Panc1 (cell line): ENCODE results near the gene TPPP. TPM values are rescaled to one million over a fixed set of nuclear protein-coding genes. Genes with fewer than 3 reads are reported as not detected.

Experiments used
- ATAC-seq: fragments of 200-7000 bp; cut with Tn5 transposase; 2 replicates; pipeline ENCODE4 v1.9.1; 2020; ENCODE audit warnings: mild to moderate bottlenecking, moderate library complexity
- BruUV-seq: library from RNA; stranded (reverse); fragments of 400-500 nt; replicated peaks from 2 replicates; lab custom pipeline; 2021; lab: Mats Ljungman, UMichigan
- CTCF ChIA-PET: fragments of 300-600 bp; sonication (Branson Sonifier 250); formaldehyde crosslinking; loops from one replicate; lab custom pipeline; 2022; ENCODE audit warnings: antibody characterized with exemption; lab: Charles Lee
- POLR2A ChIA-PET: fragments of 300-600 bp; sonication (Branson Sonifier 250); formaldehyde crosslinking; loops from one replicate; lab custom pipeline; 2022; ENCODE audit warnings: antibody characterized with exemption; lab: Charles Lee
- DNase-seq: peaks from one replicate; pipeline ENCODE4 v3.0.0-alpha.2; 2010; ENCODE audit warnings: low read depth, low spot score
- H3K27ac ChIP-seq: 2 replicates; pipeline ENCODE4 v1.5.1; 2011; ENCODE audit warnings: mild to moderate bottlenecking, low read length, inconsistent platforms
- H3K27me3 ChIP-seq: fragments of 200-500 bp; sonication (Bioruptor generic); 2 replicates; pipeline ENCODE4 v1.6.0; 2014; ENCODE audit warnings: low read length, inconsistent platforms; ENCODE audit not compliant: control insufficient read depth, insufficient read depth
- H3K36me3 ChIP-seq: fragments of 200-500 bp; sonication (Bioruptor generic); 2 replicates; pipeline ENCODE4 v1.5.1; 2014; ENCODE audit warnings: inconsistent platforms, mild to moderate bottlenecking, low read length, moderate library complexity; ENCODE audit not compliant: control insufficient read depth, insufficient read depth
- H3K4me1 ChIP-seq: 2 replicates; pipeline ENCODE4 v1.5.1; 2011; ENCODE audit warnings: inconsistent platforms, mild to moderate bottlenecking, low read length, moderate library complexity; ENCODE audit not compliant: control insufficient read depth, insufficient read depth
- H3K4me3 ChIP-seq, 2 experiments: 2 replicates each; pipeline ENCODE4 v1.5.1; 2011 to 2012; ENCODE audit warnings: low read depth in 2 of 2, low read length in 2 of 2, mild to moderate bottlenecking in 2 of 2, inconsistent platforms in 1 of 2, moderate library complexity in 1 of 2
- H3K9me3 ChIP-seq: fragments of 200-500 bp; sonication (Bioruptor generic); 2 replicates; pipeline ENCODE4 v1.5.1; 2014; ENCODE audit warnings: low read depth, mild to moderate bottlenecking, inconsistent platforms, low read length, moderate library complexity; ENCODE audit not compliant: control insufficient read depth, insufficient read depth
- POLR2AphosphoS5 ChIP-seq: IDR thresholded peaks from 2 replicates; pipeline ENCODE4 v1.6.1; 2012; ENCODE audit warnings: mild to moderate bottlenecking, low read depth, low read length, moderate library complexity
- SIN3A ChIP-seq: IDR thresholded peaks from 2 replicates; pipeline ENCODE4 v1.6.1; 2012; ENCODE audit warnings: low read depth, mild to moderate bottlenecking, low read length, moderate library complexity, borderline replicate concordance; ENCODE audit not compliant: insufficient read depth
- TCF7L2 ChIP-seq: IDR thresholded peaks from 2 replicates; pipeline ENCODE4 v1.6.1; 2011; ENCODE audit warnings: mild to moderate bottlenecking, low read depth, low read length, inconsistent platforms
- in situ Hi-C: cut with HindIII; loops from 2 replicates; pipeline ENCODE4 v1.10.0; 2016; ENCODE audit warnings: low sequenced_read_pairs, low pct_unique_long_range_greater_than_20kb
- intact Hi-C: fragments of 100-400 bp; cut with micrococcal nuclease; formaldehyde crosslinking; loops from one replicate; pipeline ENCODE4 v1.10.0; 2022; ENCODE audit not compliant: unreplicated experiment
- total RNA-seq: library from RNA; stranded (reverse); gene quantifications from one replicate; pipeline ENCODE4 v1.2.1, GENCODE V29; 2021; ENCODE audit not compliant: unreplicated experiment
- TF ChIP-seq, protein P1 (sequence below), 2 experiments: IDR thresholded peaks; 2 replicates each; pipeline ENCODE4 v1.6.1; 2011 to 2012; ENCODE audit warnings: low read depth in 2 of 2, control low read depth in 1 of 2, low read length in 1 of 2, mild to moderate bottlenecking in 1 of 2, moderate library complexity in 1 of 2; ENCODE audit not compliant: insufficient read depth in 1 of 2
- TF ChIP-seq, protein P2 (sequence below): fragments of 450-650 bp; IDR thresholded peaks from 2 replicates; pipeline ENCODE4 v1.5.1; 2017; ENCODE audit warnings: mild to moderate bottlenecking

The TPPP gene
- total RNA-seq, 1 experiment from 2014 or later, result 0.98 TPM

DNA sequence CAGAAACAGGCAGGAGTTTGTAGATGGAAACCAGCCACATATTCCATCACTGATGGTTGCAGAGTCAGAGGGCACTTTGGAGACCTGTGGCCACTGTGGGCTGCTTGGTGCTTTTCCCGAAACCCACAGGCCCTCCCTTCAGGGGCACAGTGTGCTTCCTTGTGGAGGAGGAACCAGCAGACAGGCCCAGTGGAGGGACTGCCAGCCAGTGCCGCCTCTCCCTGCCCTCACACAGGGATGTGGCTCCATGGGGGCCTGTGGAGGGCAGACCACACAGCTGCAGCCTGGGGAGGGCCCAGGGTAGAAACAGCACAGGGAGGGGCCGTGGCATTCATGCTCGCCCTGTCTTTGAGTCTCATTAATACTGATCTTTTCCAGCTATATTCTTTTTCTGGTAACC lies 45.8 kb downstream of the TPPP start:
- Histone ChIP-seq H3K9me3 (no peaks in the 10 kb centered on the region), H3K4me3 (no peak overlapping the region), H3K27me3 (no peaks in the 10 kb centered on the region), H3K27ac (no peak overlapping the region), H3K4me1 (no peaks in the 10 kb centered on the region), H3K36me3 (peaks cover 5% of the 10 kb centered on the region)
- no TSS peak for BruUV-seq
- in situ Hi-C loops (no loop called here), intact Hi-C loops (no loop called here)
- CTCF ChIA-PET, result no interaction called here
- DNase-seq, result no peak
- ATAC-seq, result no peak
- no peak for TF ChIP-seq POLR2AphosphoS5
- no peak for TF ChIP-seq TCF7L2
- no peak for TF ChIP-seq SIN3A
- TF ChIP-seq, protein P1, sequence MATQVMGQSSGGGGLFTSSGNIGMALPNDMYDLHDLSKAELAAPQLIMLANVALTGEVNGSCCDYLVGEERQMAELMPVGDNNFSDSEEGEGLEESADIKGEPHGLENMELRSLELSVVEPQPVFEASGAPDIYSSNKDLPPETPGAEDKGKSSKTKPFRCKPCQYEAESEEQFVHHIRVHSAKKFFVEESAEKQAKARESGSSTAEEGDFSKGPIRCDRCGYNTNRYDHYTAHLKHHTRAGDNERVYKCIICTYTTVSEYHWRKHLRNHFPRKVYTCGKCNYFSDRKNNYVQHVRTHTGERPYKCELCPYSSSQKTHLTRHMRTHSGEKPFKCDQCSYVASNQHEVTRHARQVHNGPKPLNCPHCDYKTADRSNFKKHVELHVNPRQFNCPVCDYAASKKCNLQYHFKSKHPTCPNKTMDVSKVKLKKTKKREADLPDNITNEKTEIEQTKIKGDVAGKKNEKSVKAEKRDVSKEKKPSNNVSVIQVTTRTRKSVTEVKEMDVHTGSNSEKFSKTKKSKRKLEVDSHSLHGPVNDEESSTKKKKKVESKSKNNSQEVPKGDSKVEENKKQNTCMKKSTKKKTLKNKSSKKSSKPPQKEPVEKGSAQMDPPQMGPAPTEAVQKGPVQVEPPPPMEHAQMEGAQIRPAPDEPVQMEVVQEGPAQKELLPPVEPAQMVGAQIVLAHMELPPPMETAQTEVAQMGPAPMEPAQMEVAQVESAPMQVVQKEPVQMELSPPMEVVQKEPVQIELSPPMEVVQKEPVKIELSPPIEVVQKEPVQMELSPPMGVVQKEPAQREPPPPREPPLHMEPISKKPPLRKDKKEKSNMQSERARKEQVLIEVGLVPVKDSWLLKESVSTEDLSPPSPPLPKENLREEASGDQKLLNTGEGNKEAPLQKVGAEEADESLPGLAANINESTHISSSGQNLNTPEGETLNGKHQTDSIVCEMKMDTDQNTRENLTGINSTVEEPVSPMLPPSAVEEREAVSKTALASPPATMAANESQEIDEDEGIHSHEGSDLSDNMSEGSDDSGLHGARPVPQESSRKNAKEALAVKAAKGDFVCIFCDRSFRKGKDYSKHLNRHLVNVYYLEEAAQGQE (IDR thresholded peaks at IDR 0.05; ENCODE audit: insufficient read depth in 1 of 2, low read depth in 2 of 2, low read length in 1 of 2), result no peak
- TF ChIP-seq, protein P2, sequence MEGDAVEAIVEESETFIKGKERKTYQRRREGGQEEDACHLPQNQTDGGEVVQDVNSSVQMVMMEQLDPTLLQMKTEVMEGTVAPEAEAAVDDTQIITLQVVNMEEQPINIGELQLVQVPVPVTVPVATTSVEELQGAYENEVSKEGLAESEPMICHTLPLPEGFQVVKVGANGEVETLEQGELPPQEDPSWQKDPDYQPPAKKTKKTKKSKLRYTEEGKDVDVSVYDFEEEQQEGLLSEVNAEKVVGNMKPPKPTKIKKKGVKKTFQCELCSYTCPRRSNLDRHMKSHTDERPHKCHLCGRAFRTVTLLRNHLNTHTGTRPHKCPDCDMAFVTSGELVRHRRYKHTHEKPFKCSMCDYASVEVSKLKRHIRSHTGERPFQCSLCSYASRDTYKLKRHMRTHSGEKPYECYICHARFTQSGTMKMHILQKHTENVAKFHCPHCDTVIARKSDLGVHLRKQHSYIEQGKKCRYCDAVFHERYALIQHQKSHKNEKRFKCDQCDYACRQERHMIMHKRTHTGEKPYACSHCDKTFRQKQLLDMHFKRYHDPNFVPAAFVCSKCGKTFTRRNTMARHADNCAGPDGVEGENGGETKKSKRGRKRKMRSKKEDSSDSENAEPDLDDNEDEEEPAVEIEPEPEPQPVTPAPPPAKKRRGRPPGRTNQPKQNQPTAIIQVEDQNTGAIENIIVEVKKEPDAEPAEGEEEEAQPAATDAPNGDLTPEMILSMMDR, result no peak
- POLR2A ChIA-PET, result no interaction called here

DNA sequence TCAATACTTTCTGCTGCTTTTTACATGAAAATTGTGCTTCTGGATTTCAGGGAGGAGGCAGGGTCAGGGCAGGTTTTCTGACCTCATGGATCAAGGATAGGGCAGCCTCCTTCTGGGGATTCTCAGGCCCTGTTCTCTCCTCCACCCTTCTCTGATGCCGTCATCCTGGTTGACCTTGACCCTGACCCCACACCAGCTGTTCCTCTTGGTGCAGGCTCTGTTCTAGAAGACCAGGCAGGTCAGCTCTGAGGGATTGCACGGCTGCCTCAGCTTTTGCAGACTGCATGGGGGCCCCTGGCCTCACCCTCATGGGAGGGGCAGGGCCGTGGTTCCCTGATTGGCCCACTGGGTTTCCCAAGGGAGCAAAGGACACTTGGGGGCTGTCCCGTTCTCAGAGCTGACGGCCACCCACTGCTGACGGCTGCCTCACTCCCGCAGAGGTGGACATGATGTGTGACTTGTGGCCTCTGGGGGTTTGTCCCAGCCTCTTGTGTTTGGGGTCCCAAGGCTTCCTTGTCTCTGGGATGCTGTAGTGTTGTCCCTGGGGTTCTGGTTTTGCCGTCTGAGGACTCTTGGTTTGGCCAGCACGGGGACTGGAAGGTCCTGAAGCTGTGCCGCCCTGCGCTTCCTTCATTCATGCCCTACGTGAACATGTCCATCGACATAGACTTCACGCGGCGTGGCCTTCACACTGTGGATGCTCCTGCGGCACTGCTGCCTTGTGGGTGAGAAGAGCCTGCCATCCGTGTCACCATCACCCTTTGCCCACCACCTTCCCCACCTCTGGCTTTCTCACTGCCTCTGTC lies 46.6 kb downstream of the TPPP start:
- ChIA-PET CTCF (no interaction called here), POLR2A (no interaction called here)
- TF ChIP-seq, protein P2, result no peak
- TF ChIP-seq SIN3A (no peak), TCF7L2 (no peak), POLR2AphosphoS5 (no peak)
- TF ChIP-seq, protein P1 (IDR thresholded peaks at IDR 0.05; ENCODE audit: insufficient read depth in 1 of 2, low read depth in 2 of 2, low read length in 1 of 2), result no peak
- Histone ChIP-seq H3K9me3 (no peaks in the 10 kb centered on the region), H3K27ac (no peak overlapping the region), H3K4me1 (no peaks in the 10 kb centered on the region), H3K4me3 (no peak overlapping the region), H3K36me3 (peaks cover 5% of the 10 kb centered on the region), H3K27me3 (no peaks in the 10 kb centered on the region)
- intact Hi-C loops (no loop called here), in situ Hi-C loops (no loop called here)
- no peak for DNase-seq
- ATAC-seq, result no peak
- BruUV-seq, result no TSS peak
